Osteocyte (in vitro differentiated cells): ENCODE measurements around the gene CYB561D2. TPM values are rescaled to one million over a fixed set of nuclear protein-coding genes. Genes with fewer than 3 reads are reported as not detected.

ENCODE experiments used
- DNase-seq: peaks from one replicate; pipeline ENCODE4 v3.0.0; 2021; ENCODE audit warnings: mixed read lengths; ENCODE audit not compliant: unreplicated experiment; ENCODE audit errors: extremely low spot score
- H3K27ac Mint-ChIP-seq: one replicate; pipeline ENCODE4 v1.8.0; 2021; ENCODE audit warnings: mild to moderate bottlenecking, mixed read lengths; ENCODE audit not compliant: unreplicated experiment
- H3K27me3 Mint-ChIP-seq: one replicate; pipeline ENCODE4 v1.8.0; 2021; ENCODE audit warnings: mixed read lengths; ENCODE audit not compliant: unreplicated experiment
- H3K36me3 Mint-ChIP-seq: one replicate; pipeline ENCODE4 v1.8.0; 2021; ENCODE audit warnings: mixed read lengths; ENCODE audit not compliant: unreplicated experiment
- H3K4me1 Mint-ChIP-seq: one replicate; pipeline ENCODE4 v1.8.0; 2021; ENCODE audit warnings: mixed read lengths; ENCODE audit not compliant: unreplicated experiment
- H3K4me3 Mint-ChIP-seq: one replicate; pipeline ENCODE4 v1.8.0; 2021; ENCODE audit warnings: mild to moderate bottlenecking, moderate library complexity, mixed read lengths; ENCODE audit not compliant: unreplicated experiment
- H3K9me3 Mint-ChIP-seq: one replicate; pipeline ENCODE4 v1.8.0; 2021; ENCODE audit warnings: mixed read lengths; ENCODE audit not compliant: unreplicated experiment
- CTCF ChIP-seq: fragments of 200-600 bp; sonication (generic); IDR thresholded peaks from 2 replicates; pipeline ENCODE4 v1.5.0; 2021; ENCODE audit warnings: antibody characterized with exemption, mild to moderate bottlenecking, moderate library complexity
- total RNA-seq: library from RNA; stranded (reverse); gene quantifications from 2 replicates; pipeline ENCODE4 v1.2.1, GENCODE V29; 2021

The CYB561D2 gene
- total RNA-seq, 1 donor from 2014 or later = 17.2 TPM

GRCh38 chr3:50321336-50322114, 29.1 kb upstream of the CYB561D2 start:
- peaks cover 32% of the 10 kb centered on the region for H3K4me1 Mint-ChIP-seq
- peaks cover 3% of the 10 kb centered on the region for H3K36me3 Mint-ChIP-seq
- H3K27me3 Mint-ChIP-seq = no peaks in the 10 kb centered on the region
- H3K4me3 Mint-ChIP-seq = peak overlapping the region; percentile 82
- TF ChIP-seq CTCF = peak; percentile 67
- peak; percentile 95 for DNase-seq
- H3K9me3 Mint-ChIP-seq = no peaks in the 10 kb centered on the region
- peak overlapping the region; percentile 99 for H3K27ac Mint-ChIP-seq

GRCh38 chr3:50322115-50322385, 28.6 kb upstream of the CYB561D2 start:
- no peaks in the 10 kb centered on the region for H3K36me3 Mint-ChIP-seq
- no peak overlapping the region for H3K27ac Mint-ChIP-seq
- DNase-seq = no peak
- no peak for TF ChIP-seq CTCF
- H3K4me3 Mint-ChIP-seq = no peak overlapping the region
- H3K27me3 Mint-ChIP-seq = no peaks in the 10 kb centered on the region
- peaks cover 30% of the 10 kb centered on the region for H3K4me1 Mint-ChIP-seq
- H3K9me3 Mint-ChIP-seq = no peaks in the 10 kb centered on the region

- Mint-ChIP-seq H3K4me1 (peaks cover 33% of the 10 kb centered on the region), H3K27ac (peak within 1 kb of the TSS; percentile 99), H3K4me3 (peak within 1 kb of the TSS; percentile 82)
Observed at GRCh38 chr3:50322386-50323091, 28.1 kb upstream of the CYB561D2 start, which contains the start of gene HYAL2. HYAL2 (minus strand) TSS chr3:50322745; CDS start chr3:50320489, 2,256 bp downstream.

GRCh38 chr3:50323092-50323600, 27.5 kb upstream of the CYB561D2 start:
- H3K36me3 Mint-ChIP-seq = no peaks in the 10 kb centered on the region
- H3K27me3 Mint-ChIP-seq = no peaks in the 10 kb centered on the region
- TF ChIP-seq CTCF = no peak
- H3K27ac Mint-ChIP-seq = no peak overlapping the region
- no peak for DNase-seq
- H3K4me3 Mint-ChIP-seq = peak overlapping the region; percentile 16
- H3K4me1 Mint-ChIP-seq = peaks cover 35% of the 10 kb centered on the region
- H3K9me3 Mint-ChIP-seq = no peaks in the 10 kb centered on the region

More at GRCh38 chr3:50322386-50323091, 28.1 kb upstream of the CYB561D2 start, which contains the start of gene HYAL2:
- no peaks in the 10 kb centered on the region for H3K27me3 Mint-ChIP-seq
- H3K9me3 Mint-ChIP-seq = no peaks in the 10 kb centered on the region
- DNase-seq = no peak
- no peaks in the 10 kb centered on the region for H3K36me3 Mint-ChIP-seq
- TF ChIP-seq CTCF = no peak

- TF ChIP-seq CTCF = no peak
- Mint-ChIP-seq H3K4me3 (no peak overlapping the region), H3K27me3 (no peaks in the 10 kb centered on the region), H3K9me3 (no peaks in the 10 kb centered on the region), H3K4me1 (peaks cover 37% of the 10 kb centered on the region), H3K36me3 (no peaks in the 10 kb centered on the region), H3K27ac (no peak overlapping the region)
- no peak for DNase-seq
Observed at GRCh38 chr3:50323614-50324199, 27.0 kb upstream of the CYB561D2 start.
